ENCODE data around the gene EIF4G1.

- TF ChIP-seq CTCF (IDR thresholded peaks at IDR 0.05; ENCODE audit: poor library complexity, severe bottlenecking) (no peak), POLR2AphosphoS5 (IDR thresholded peaks at IDR 0.05) (no peak), EZH2 (IDR thresholded peaks at IDR 0.05; ENCODE audit: borderline replicate concordance, insufficient read depth, low read length, poor library complexity, severe bottlenecking) (no peak), TAF1 (IDR thresholded peaks at IDR 0.05; ENCODE audit: low read depth) (no peak), RAD21 (conservative IDR thresholded peaks at IDR 0.05) (no peak), REST (IDR thresholded peaks at IDR 0.05; ENCODE audit: borderline replicate concordance) (no peak), SMC3 (conservative IDR thresholded peaks at IDR 0.05; ENCODE audit: poor library complexity) (no peak), EP300 (conservative IDR thresholded peaks at IDR 0.05; ENCODE audit: poor library complexity, severe bottlenecking) (no peak), MXI1 (conservative IDR thresholded peaks at IDR 0.05; ENCODE audit: poor library complexity, severe bottlenecking) (no peak)
Observed at GRCh38 chr3:184296616-184297015, 17.8 kb upstream of the EIF4G1 start.

Measured in neural cell (in vitro differentiated cells).